Esophagus squamous epithelium (tissue), 5 donors: ENCODE results near the gene ACVR1B. TPM values are rescaled to one million over a fixed set of nuclear protein-coding genes. Genes with fewer than 3 reads are reported as not detected.
A peak's percentile ranks its signal among the peaks of the same experiment; 100 is the strongest.

Source experiments
- DNase-seq: peaks from one replicate; lab custom pipeline; 2025; lab: John Stamatoyannopoulos, UW
- H3K27ac ChIP-seq, 4 donors: fragments of 200-600 bp; sonication (generic); one replicate each; pipeline ENCODE4 v1.5.1; 2016 to 2019; ENCODE audit warnings: mild to moderate bottlenecking in 1 of 4
- H3K27me3 ChIP-seq, 4 donors: fragments of 200-600 bp; sonication (generic); 1 replicate in 3 of 4; 2 replicates in 1 of 4; pipeline versions ENCODE4 v1.5.1 to v1.6.0; 2017 to 2021; ENCODE audit warnings: antibody characterized with exemption in 1 of 4
- H3K36me3 ChIP-seq, 3 donors: fragments of 200-600 bp; sonication (generic); one replicate each; pipeline ENCODE4 v1.5.1; 2016 to 2019
- H3K4me1 ChIP-seq, 3 donors: fragments of 200-600 bp; sonication (generic); one replicate each; pipeline ENCODE4 v1.5.1; 2017 to 2019
- H3K4me3 ChIP-seq, 4 donors: fragments of 200-600 bp; sonication (generic); 1 replicate in 3 of 4; 2 replicates in 1 of 4; pipeline ENCODE4 v1.5.1; 2016 to 2019; ENCODE audit warnings: mild to moderate bottlenecking in 2 of 4, moderate library complexity in 1 of 4
- H3K9me3 ChIP-seq, 3 donors: fragments of 200-600 bp; sonication (generic); one replicate each; pipeline ENCODE4 v1.5.1; 2016 to 2019
- CTCF ChIP-seq, 6 experiments: fragments of 450-650 bp in 4 of 6; fragments of 200-600 bp in 2 of 6; sonication (generic) in 2 of 6; IDR thresholded peaks; one replicate each; pipeline ENCODE4 v1.5.1; 2016 to 2019; ENCODE audit warnings: antibody characterized with exemption in 6 of 6, mild to moderate bottlenecking in 4 of 6, moderate library complexity in 4 of 6
- POLR2A ChIP-seq, 4 donors: fragments of 450-650 bp; IDR thresholded peaks; one replicate each; pipeline ENCODE4 v1.6.1; 2017; ENCODE audit warnings: antibody characterized with exemption in 4 of 4, mild to moderate bottlenecking in 4 of 4, moderate library complexity in 3 of 4
- WGBS, 2 donors: methylation state at CpG; one replicate each; pipeline ENCODE4 v1.1.5; 2018; 5-methylcytosine and 5-hydroxymethylcytosine counted together
- intact Hi-C: fragments of 100-400 bp; cut with DNase I; formaldehyde crosslinking; loops from one replicate; pipeline ENCODE4 v1.15.0; 2022
- small RNA-seq, 4 donors: library from RNA; depleted of rRNA; stranded (forward); fragments of <200 nt; gene quantifications; one replicate each; pipeline ENCODE3, GENCODE V24; 2016
- total RNA-seq, 4 donors: library from RNA; depleted of rRNA; stranded (reverse); fragments of >200 nt; gene quantifications; one replicate each; pipeline ENCODE4 v1.1.0, GENCODE V29; 2016
- donor health status: DM: yes; HTN: yes; CAD: no.

The ACVR1B gene
- total RNA-seq, 4 donors from 2014 or later, result 11.4 to 31.7 (median 16.8) TPM

- TF ChIP-seq CTCF (IDR thresholded peaks at IDR 0.05) (no peak), POLR2A (IDR thresholded peaks at IDR 0.05) (no peak)
- intact Hi-C loops, result no loop called here
- no peak overlapping the region for H3K4me3 ChIP-seq
- H3K27me3 ChIP-seq, result peaks cover 0 to 10% (median 0%) of the 10 kb centered on the region in 4 donors
- peaks cover 13 to 63% (median 36%) of the 10 kb centered on the region in 3 donors for H3K4me1 ChIP-seq
- no peaks in the 10 kb centered on the region for H3K9me3 ChIP-seq
- H3K27ac ChIP-seq, result peak overlapping the region; percentile 44 to 85 (median 82)
- no peak for DNase-seq
- WGBS, 2 donors, result 58% methylated on average over 4 to 10 of the region's 21 CpGs
- no peaks in the 10 kb centered on the region for H3K36me3 ChIP-seq
These were observed 92.1 kb downstream of the ACVR1B start for GRCh38 chr12:52043386-52044212.

DNA sequence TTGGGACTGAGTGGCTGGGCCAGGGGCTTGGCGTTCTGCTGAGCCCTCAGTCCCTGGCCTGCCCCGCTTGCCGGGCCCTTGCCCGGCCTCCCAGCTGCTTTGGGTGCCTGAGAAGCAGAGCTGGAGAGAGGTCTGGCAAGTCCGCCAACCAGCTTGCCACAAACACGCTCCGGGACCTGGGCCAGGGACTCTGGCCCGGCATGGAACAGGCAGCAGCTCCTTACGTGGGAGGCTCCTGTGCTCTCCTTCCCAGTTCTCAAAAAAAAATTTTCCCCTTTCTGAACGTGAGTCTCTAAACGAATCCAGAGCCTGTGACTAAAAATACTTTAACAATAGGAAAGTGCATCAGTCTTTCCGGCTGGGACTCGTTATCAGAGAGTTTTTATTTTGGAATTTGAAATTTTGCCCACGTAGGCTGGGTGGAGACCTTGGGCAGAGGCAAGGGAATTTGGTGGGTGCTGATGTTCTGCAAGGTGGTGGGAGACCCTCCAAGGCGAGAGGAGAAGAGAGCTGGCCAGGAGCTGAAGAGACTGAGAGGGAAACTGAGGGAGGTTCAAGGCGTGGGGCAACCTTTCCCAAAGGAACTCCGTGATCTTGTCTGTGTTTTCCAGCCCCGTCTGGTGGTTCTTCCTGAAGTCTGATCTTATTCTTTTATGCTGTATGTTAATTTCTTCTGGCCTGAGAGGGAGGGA, 92.9 kb downstream of the ACVR1B start:
- Histone ChIP-seq H3K36me3 (no peaks in the 10 kb centered on the region), H3K4me1 (peaks cover 13 to 61% (median 36%) of the 10 kb centered on the region in 3 donors), H3K27ac (peak overlapping the region; percentile 44 to 85 (median 82)), H3K9me3 (no peaks in the 10 kb centered on the region), H3K27me3 (peaks cover 0 to 3% (median 0%) of the 10 kb centered on the region in 4 donors), H3K4me3 (no peak overlapping the region)
- intact Hi-C loops, result no loop called here
- WGBS, 2 donors, result 32 to 40% methylated on average over 11 to 14 of the region's 18 CpGs
- no peak for TF ChIP-seq CTCF (IDR thresholded peaks at IDR 0.05)
- TF ChIP-seq POLR2A (IDR thresholded peaks at IDR 0.05), result no peak
- no peak for DNase-seq

DNA sequence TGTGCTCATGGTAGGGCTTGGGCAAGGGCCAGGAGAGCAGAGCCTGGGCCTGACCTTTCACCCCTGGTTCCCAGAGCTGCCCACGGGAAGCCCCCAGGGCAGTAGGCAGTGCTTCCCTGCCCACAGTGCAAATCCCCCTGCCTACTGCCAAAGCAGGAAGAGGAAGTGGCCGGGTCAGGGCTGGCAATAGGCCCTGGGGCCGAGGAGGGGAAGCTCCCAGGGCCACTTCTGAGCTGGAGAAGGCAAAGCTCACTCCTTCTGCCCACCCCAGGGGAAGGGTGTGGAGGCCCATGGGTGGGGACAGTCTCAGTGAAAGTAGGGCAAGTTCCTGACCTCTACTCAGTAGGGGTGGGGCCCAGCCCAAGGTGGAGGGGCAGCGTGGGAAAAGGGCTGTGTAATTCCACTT, 94.3 kb downstream of the ACVR1B start:
- no peak for TF ChIP-seq CTCF (IDR thresholded peaks at IDR 0.05)
- no peak for TF ChIP-seq POLR2A (IDR thresholded peaks at IDR 0.05)
- H3K4me1 ChIP-seq, result peaks cover 22 to 75% (median 44%) of the 10 kb centered on the region in 3 donors
- intact Hi-C loops, result no loop called here
- H3K27me3 ChIP-seq, result peaks cover 0 to 9% (median 0%) of the 10 kb centered on the region in 4 donors
- no peaks in the 10 kb centered on the region for H3K36me3 ChIP-seq
- 67% methylated on average over 1 of the region's 4 CpGs; no CpG with 5 or more reads in 1 of the 2 donors for WGBS, 2 donors
- H3K4me3 ChIP-seq, result no peak overlapping the region
- peak overlapping the region; percentile 44 to 85 (median 82) for H3K27ac ChIP-seq
- no peak for DNase-seq
- H3K9me3 ChIP-seq, result no peaks in the 10 kb centered on the region

Small RNA genes within 50 kb of the gene (small RNA-seq; reads per million reads assigned to genes)
- gene RNU6-574P, result 0 reads per million in 4 donors

Other genes with a start within 250 kb of the ACVR1B start
- gene FIGNL2, start 103.0 kb upstream of the ACVR1B start, total RNA-seq, result under 1 TPM in 3 of 4 donors, not detected in 1; 0.18 to 0.38 (median 0.19) TPM
- under 1 TPM in 1 of 4 donors, not detected in 3; 0.70 TPM for gene ANKRD33, start 63.6 kb upstream of the ACVR1B start, total RNA-seq
- gene ACVRL1, start 44.2 kb upstream of the ACVR1B start, total RNA-seq, result 10 to 100 TPM in 3 of 4 donors, 1 to 10 TPM in 1; 2.0 to 71.3 (median 14.5) TPM
- gene TAMALIN, start 55.2 kb downstream of the ACVR1B start, total RNA-seq, result 10 to 100 TPM in 1 of 4 donors, 1 to 10 TPM in 3; 1.7 to 10.7 (median 3.6) TPM
- 10 to 100 TPM in 1 of 4 donors, 1 to 10 TPM in 3; 3.4 to 12.6 (median 5.6) TPM for gene NR4A1, start 99.7 kb downstream of the ACVR1B start, total RNA-seq
- gene ATG101, start 118.3 kb downstream of the ACVR1B start, total RNA-seq, result 10 to 100 TPM; 36.7 to 54.7 (median 40.4) TPM
- gene SMIM41, start 128.0 kb downstream of the ACVR1B start, total RNA-seq, result 1 to 10 TPM in 2 of 4 donors, under 1 TPM in 1, not detected in 1; 0.50 to 5.7 (median 1.8) TPM
- 10 to 100 TPM; 11.4 to 39.6 (median 16.5) TPM for gene KRT80, start 240.3 kb downstream of the ACVR1B start, total RNA-seq